H9 (cell line): ENCODE data around the gene MSI2. TPM values are rescaled to one million over a fixed set of nuclear protein-coding genes. Genes with fewer than 3 reads are reported as not detected.

ENCODE experiments used
- DNase-seq: peaks from one replicate; pipeline ENCODE4 v3.0.0-alpha.2; 2017
- H2AFZ ChIP-seq: one replicate; pipeline ENCODE4 v1.6.1; 2013; ENCODE audit warnings: mild to moderate bottlenecking, low read length, control low read depth, moderate library complexity
- H2AK5ac ChIP-seq: 2 replicates; pipeline ENCODE4 v1.6.1; 2013; ENCODE audit warnings: low read length, control low read depth, mixed read lengths; ENCODE audit not compliant: insufficient read length
- H2BK120ac ChIP-seq: one replicate; pipeline ENCODE4 v1.6.1; 2013; ENCODE audit warnings: low read depth, mild to moderate bottlenecking, low read length, control low read depth, inconsistent platforms; ENCODE audit not compliant: poor library complexity, severe bottlenecking
- H2BK12ac ChIP-seq: 2 replicates; pipeline ENCODE4 v1.6.1; 2013; ENCODE audit warnings: low read length, control low read depth, mixed read lengths, low read depth; ENCODE audit not compliant: insufficient read length
- H2BK15ac ChIP-seq: 2 replicates; pipeline ENCODE4 v1.6.1; 2013; ENCODE audit warnings: low read depth, low read length, control low read depth
- H2BK20ac ChIP-seq: one replicate; pipeline ENCODE4 v1.6.1; 2013; ENCODE audit warnings: low read depth, mild to moderate bottlenecking, low read length, control low read depth, inconsistent platforms; ENCODE audit not compliant: poor library complexity, severe bottlenecking
- H2BK5ac ChIP-seq: 2 replicates; pipeline ENCODE4 v1.6.1; 2013; ENCODE audit warnings: low read length, control low read depth, mixed read lengths; ENCODE audit not compliant: insufficient read length
- H3K14ac ChIP-seq: 2 replicates; pipeline ENCODE4 v1.6.1; 2013; ENCODE audit warnings: low read length, control low read depth; ENCODE audit not compliant: insufficient read depth
- H3K18ac ChIP-seq: 2 replicates; pipeline ENCODE4 v1.6.1; 2013; ENCODE audit warnings: low read depth, mild to moderate bottlenecking, mixed read lengths, low read length, control low read depth; ENCODE audit not compliant: insufficient read length
- H3K23ac ChIP-seq: 2 replicates; pipeline ENCODE4 v1.6.1; 2013; ENCODE audit warnings: low read length, control low read depth, mixed read lengths, low read depth; ENCODE audit not compliant: insufficient read length
- H3K23me2 ChIP-seq: 2 replicates; pipeline ENCODE4 v1.6.1; 2013; ENCODE audit warnings: low read depth, mild to moderate bottlenecking, mixed read lengths, low read length, control low read depth; ENCODE audit not compliant: insufficient read length, poor library complexity, severe bottlenecking
- H3K27ac ChIP-seq: 2 replicates; pipeline ENCODE4 v1.5.1; 2013; ENCODE audit warnings: low read length, control low read depth, mixed read lengths, low read depth; ENCODE audit not compliant: insufficient read length
- H3K27me3 ChIP-seq: 2 replicates; pipeline ENCODE4 v1.6.1; 2013; ENCODE audit warnings: low read length, control low read depth, inconsistent platforms; ENCODE audit not compliant: insufficient read depth
- H3K4ac ChIP-seq: 2 replicates; pipeline ENCODE4 v1.6.1; 2013; ENCODE audit warnings: low read depth, mild to moderate bottlenecking, control low read depth, inconsistent platforms, low read length, moderate library complexity
- H3K4me1 ChIP-seq: 2 replicates; pipeline ENCODE4 v1.6.1; 2013; ENCODE audit warnings: low read length, control low read depth, inconsistent platforms; ENCODE audit not compliant: insufficient read depth
- H3K4me2 ChIP-seq: 2 replicates; pipeline ENCODE4 v1.6.1; 2013; ENCODE audit warnings: low read length, control low read depth, mixed read lengths; ENCODE audit not compliant: insufficient read length, insufficient read depth
- H3K56ac ChIP-seq: 2 replicates; pipeline ENCODE4 v1.6.1; 2013; ENCODE audit warnings: low read depth, mild to moderate bottlenecking, mixed read lengths, low read length, control low read depth; ENCODE audit not compliant: insufficient read length
- H3K79me1 ChIP-seq: 2 replicates; pipeline ENCODE4 v1.6.1; 2013; ENCODE audit warnings: low read depth, mild to moderate bottlenecking, moderate library complexity, low read length, control low read depth, inconsistent platforms; ENCODE audit not compliant: insufficient read depth, poor library complexity, severe bottlenecking
- H3K79me2 ChIP-seq: 2 replicates; pipeline ENCODE4 v1.6.1; 2013; ENCODE audit warnings: low read length, control low read depth, inconsistent platforms; ENCODE audit not compliant: insufficient read depth
- H3K9ac ChIP-seq: 2 replicates; pipeline ENCODE4 v1.6.1; 2013; ENCODE audit warnings: low read length, control low read depth, mixed read lengths; ENCODE audit not compliant: insufficient read length; ENCODE audit errors: extremely low read depth
- H3K9me3 ChIP-seq: one replicate; pipeline ENCODE4 v1.6.1; 2013; ENCODE audit warnings: low read depth, low read length, inconsistent platforms; ENCODE audit not compliant: control insufficient read depth
- H3T11ph ChIP-seq: one replicate; pipeline ENCODE4 v1.6.1; 2013; ENCODE audit warnings: mild to moderate bottlenecking, low read length, control low read depth, inconsistent platforms
- H4K20me1 ChIP-seq: one replicate; pipeline ENCODE4 v1.6.1; 2013; ENCODE audit not compliant: control insufficient read depth, insufficient read length, insufficient read depth
- H4K5ac ChIP-seq: 2 replicates; pipeline ENCODE4 v1.6.1; 2013; ENCODE audit warnings: low read depth, mild to moderate bottlenecking, mixed read lengths, low read length, control low read depth; ENCODE audit not compliant: insufficient read length
- H4K8ac ChIP-seq: replicated peaks from 2 replicates; pipeline ENCODE4 v1.6.1; 2013; ENCODE audit warnings: low read length, control low read depth, mixed read lengths, low read depth; ENCODE audit not compliant: insufficient read length
- H4K91ac ChIP-seq: 2 replicates; pipeline ENCODE4 v1.6.1; 2013; ENCODE audit warnings: low read depth, mild to moderate bottlenecking, moderate library complexity, mixed read lengths, low read length, control low read depth; ENCODE audit not compliant: insufficient read length
- H3K27ac Mint-ChIP-seq, 3 experiments: 2 replicates in 2 of 3; 3 replicates in 1 of 3; pipeline ENCODE4 v1.8.0; 2020 to 2021; ENCODE audit warnings: mixed read lengths in 3 of 3, mild to moderate bottlenecking in 1 of 3, moderate library complexity in 1 of 3
- H3K27me3 Mint-ChIP-seq: 2 replicates; pipeline ENCODE4 v1.8.0; 2021; ENCODE audit warnings: low read depth, mild to moderate bottlenecking, moderate library complexity, mixed read lengths
- H3K36me3 Mint-ChIP-seq, 3 experiments: 2 replicates in 2 of 3; 3 replicates in 1 of 3; pipeline ENCODE4 v1.8.0; 2020 to 2021; ENCODE audit warnings: low read depth in 3 of 3, mixed read lengths in 3 of 3; ENCODE audit not compliant: insufficient read depth in 1 of 3
- H3K4me1 Mint-ChIP-seq, 2 experiments: 2 replicates each; pipeline ENCODE4 v1.8.0; 2020; ENCODE audit warnings: mixed read lengths in 2 of 2
- H3K4me3 Mint-ChIP-seq, 2 experiments: 2 replicates in 1 of 2; 3 replicates in 1 of 2; pipeline ENCODE4 v1.8.0; 2020 to 2021; ENCODE audit warnings: mild to moderate bottlenecking in 2 of 2, mixed read lengths in 2 of 2, moderate library complexity in 1 of 2
- H3K9me3 Mint-ChIP-seq, 2 experiments: 2 replicates in 1 of 2; 3 replicates in 1 of 2; pipeline ENCODE4 v1.8.0; 2020; ENCODE audit warnings: mild to moderate bottlenecking in 2 of 2, mixed read lengths in 2 of 2, moderate library complexity in 1 of 2
- WGBS: extraction: QIAGEN DNeasy Blood & Tissue Kit; methylation state at CpG from one replicate; pipeline ENCODE4 v1.1.7; 2013; ENCODE audit warnings: missing lambda C conversion rate, low lambda C conversion rate, mixed read lengths; ENCODE audit not compliant: insufficient read length; ENCODE audit errors: extremely low coverage; 5-methylcytosine and 5-hydroxymethylcytosine counted together
- total RNA-seq: library from RNA; stranded (reverse); gene quantifications from 2 replicates; pipeline ENCODE4 v1.2.1, GENCODE V29; 2021
- TF ChIP-seq, protein P1 (sequence below): fragments of 200-600 bp; sonication (generic); conservative IDR thresholded peaks from 3 replicates; pipeline ENCODE4 v1.8.0; 2021; ENCODE audit warnings: antibody characterized with exemption, mild to moderate bottlenecking

MSI2 gene
- total RNA-seq, 1 experiment from 2014 or later = 98.5 TPM

DNA sequence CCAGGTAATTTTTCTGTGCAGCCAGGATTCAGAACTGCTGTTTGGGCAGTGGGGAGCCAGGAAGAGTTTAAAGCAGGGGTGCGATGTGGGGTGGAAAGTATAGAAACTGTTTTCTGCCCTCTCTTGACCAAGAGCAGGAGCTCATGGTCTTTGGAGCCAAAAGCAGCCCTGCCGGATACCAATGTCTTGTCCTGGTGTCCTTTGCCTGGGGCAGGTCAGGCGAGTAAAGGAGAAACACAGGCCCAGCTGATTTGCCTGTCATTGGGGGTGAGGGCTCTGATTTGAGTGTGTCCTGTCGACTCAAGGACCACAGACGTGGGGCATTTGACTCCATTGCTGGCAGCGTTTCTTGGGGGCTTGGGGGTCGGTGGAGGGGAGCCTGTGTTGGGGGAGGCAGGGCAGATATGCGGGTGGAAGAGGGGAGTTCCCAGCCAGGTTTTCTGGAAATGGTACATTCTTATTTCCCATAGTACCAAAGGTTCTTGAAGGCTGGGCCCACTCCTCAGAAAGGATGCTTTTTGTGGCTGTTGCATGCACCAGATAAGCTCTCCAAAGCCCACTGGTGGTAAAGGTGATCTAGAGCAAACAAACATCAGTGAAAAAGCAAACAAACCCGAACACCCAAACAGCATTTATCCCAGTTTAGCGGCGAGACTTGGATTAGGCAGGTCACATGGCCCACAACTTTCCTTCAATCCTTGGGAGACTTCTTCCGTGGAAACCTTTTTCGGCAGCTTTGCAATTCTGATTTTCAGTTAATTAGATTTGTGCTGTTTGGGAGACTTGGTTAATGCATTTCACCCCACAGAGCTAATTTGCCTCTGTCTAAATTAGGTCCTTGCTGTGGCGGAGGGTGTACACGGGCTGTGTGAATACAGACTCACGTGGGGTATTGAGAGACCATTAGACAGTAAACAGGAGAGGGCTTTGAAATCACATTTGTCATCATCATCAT, 59.0 kb downstream of the MSI2 start:
- peaks cover 2% of the 10 kb centered on the region for H3K79me1 ChIP-seq
- peaks cover 21% of the 10 kb centered on the region for H3K4me1 ChIP-seq
- H3K4me2 ChIP-seq = no peak overlapping the region
- H2BK12ac ChIP-seq = no peak overlapping the region
- H3K27me3 ChIP-seq = no peaks in the 10 kb centered on the region
- H3K27ac ChIP-seq = no peak overlapping the region
- no peak overlapping the region for H4K8ac ChIP-seq
- no peaks in the 10 kb centered on the region for H4K20me1 ChIP-seq
- no peaks in the 10 kb centered on the region for H3K9me3 Mint-ChIP-seq
- no peak overlapping the region for H3K9ac ChIP-seq
- no peak overlapping the region for H2BK120ac ChIP-seq
- TF ChIP-seq, protein P1, sequence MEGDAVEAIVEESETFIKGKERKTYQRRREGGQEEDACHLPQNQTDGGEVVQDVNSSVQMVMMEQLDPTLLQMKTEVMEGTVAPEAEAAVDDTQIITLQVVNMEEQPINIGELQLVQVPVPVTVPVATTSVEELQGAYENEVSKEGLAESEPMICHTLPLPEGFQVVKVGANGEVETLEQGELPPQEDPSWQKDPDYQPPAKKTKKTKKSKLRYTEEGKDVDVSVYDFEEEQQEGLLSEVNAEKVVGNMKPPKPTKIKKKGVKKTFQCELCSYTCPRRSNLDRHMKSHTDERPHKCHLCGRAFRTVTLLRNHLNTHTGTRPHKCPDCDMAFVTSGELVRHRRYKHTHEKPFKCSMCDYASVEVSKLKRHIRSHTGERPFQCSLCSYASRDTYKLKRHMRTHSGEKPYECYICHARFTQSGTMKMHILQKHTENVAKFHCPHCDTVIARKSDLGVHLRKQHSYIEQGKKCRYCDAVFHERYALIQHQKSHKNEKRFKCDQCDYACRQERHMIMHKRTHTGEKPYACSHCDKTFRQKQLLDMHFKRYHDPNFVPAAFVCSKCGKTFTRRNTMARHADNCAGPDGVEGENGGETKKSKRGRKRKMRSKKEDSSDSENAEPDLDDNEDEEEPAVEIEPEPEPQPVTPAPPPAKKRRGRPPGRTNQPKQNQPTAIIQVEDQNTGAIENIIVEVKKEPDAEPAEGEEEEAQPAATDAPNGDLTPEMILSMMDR = no peak
- no peak overlapping the region for H3K4ac ChIP-seq
- no peak overlapping the region for H3T11ph ChIP-seq
- no peak overlapping the region for H3K18ac ChIP-seq
- WGBS = no CpG with 5 or more reads among the region's 16 CpGs
- peaks cover 3% of the 10 kb centered on the region for H3K23me2 ChIP-seq
- no peak overlapping the region for H4K91ac ChIP-seq
- peak overlapping the region; percentile 45; the same call in 1 of the 2 replicates for H3K14ac ChIP-seq
- no peak overlapping the region for H3K56ac ChIP-seq
- DNase-seq = no peak
- H2BK20ac ChIP-seq = no peak overlapping the region
- no peak overlapping the region for H2BK15ac ChIP-seq
- no peak overlapping the region; a peak in 1 of 5 replicates for H3K4me3 Mint-ChIP-seq
- H3K4me1 Mint-ChIP-seq = peaks cover 73 to 86% of the 10 kb centered on the region in 2 experiments
- H3K36me3 Mint-ChIP-seq = peaks cover 0 to 14% (median 3%) of the 10 kb centered on the region in 3 experiments; a peak in 6 of 7 replicates
- H3K79me2 ChIP-seq = no peaks in the 10 kb centered on the region
- no peak overlapping the region for H4K5ac ChIP-seq
- no peaks in the 10 kb centered on the region for H3K27me3 Mint-ChIP-seq
- no peak overlapping the region for H2BK5ac ChIP-seq
- H3K9me3 ChIP-seq = no peaks in the 10 kb centered on the region
- no peak overlapping the region for H3K23ac ChIP-seq
- peak overlapping the region; percentile 37 to 85 (median 83); a peak in 6 of 7 replicates for H3K27ac Mint-ChIP-seq
- H2AK5ac ChIP-seq = no peak overlapping the region
- H2AFZ ChIP-seq = no peak overlapping the region
